IMR-90 (cell line): ENCODE measurements around the gene CRB1. TPM values are rescaled to one million over a fixed set of nuclear protein-coding genes. Genes with fewer than 3 reads are reported as not detected.

Experiments
- ATAC-seq: fragments of 200-7000 bp; cut with Tn5 transposase; 2 replicates; pipeline ENCODE4 v1.9.1; 2020; ENCODE audit warnings: low read depth, mild to moderate bottlenecking, moderate library complexity
- BruUV-seq: library from RNA; stranded (reverse); fragments of 400-500 nt; replicated peaks from 2 replicates; lab custom pipeline; 2021; lab: Mats Ljungman, UMichigan
- CTCF ChIA-PET: fragments of 300-600 bp; formaldehyde crosslinking; extraction: SDS; loops from one replicate; lab custom pipeline; 2021; ENCODE audit warnings: antibody characterized with exemption; lab: Yijun Ruan, JAX
- POLR2A ChIA-PET: fragments of 300-600 bp; sonication (Branson Sonifier 250); formaldehyde crosslinking; loops from one replicate; lab custom pipeline; 2022; ENCODE audit warnings: antibody characterized with exemption; ENCODE audit not compliant: unreplicated experiment; lab: Charles Lee
- DNase-seq: peaks from one replicate; pipeline ENCODE4 v3.0.0; 2013
- H2AFZ ChIP-seq: replicated peaks from 2 replicates; pipeline ENCODE3; 2013; ENCODE audit warnings: low read length, mild to moderate bottlenecking; ENCODE audit not compliant: poor library complexity
- H2AK5ac ChIP-seq: 2 replicates; pipeline ENCODE4 v1.6.1; 2013; ENCODE audit warnings: low read depth, low read length, inconsistent platforms
- H2AK9ac ChIP-seq: replicated peaks from 2 replicates; pipeline ENCODE3; 2013; ENCODE audit warnings: mild to moderate bottlenecking, low read depth, low read length, moderate library complexity; ENCODE audit not compliant: poor library complexity
- H2BK120ac ChIP-seq: 2 replicates; pipeline ENCODE4 v1.6.1; 2013; ENCODE audit warnings: low read depth, low read length, inconsistent platforms
- H2BK15ac ChIP-seq: 3 replicates; pipeline ENCODE4 v1.6.1; 2013; ENCODE audit warnings: low read depth, low read length, inconsistent platforms
- H2BK20ac ChIP-seq: 2 replicates; pipeline ENCODE4 v1.6.1; 2013; ENCODE audit warnings: low read depth, mild to moderate bottlenecking, inconsistent platforms, low read length, moderate library complexity
- H2BK5ac ChIP-seq: 2 replicates; pipeline ENCODE4 v1.6.1; 2013; ENCODE audit warnings: mild to moderate bottlenecking, low read depth, low read length, inconsistent platforms; ENCODE audit not compliant: poor library complexity, severe bottlenecking
- H3K14ac ChIP-seq: replicated peaks from 2 replicates; pipeline ENCODE4 v1.6.1; 2013; ENCODE audit warnings: low read depth, low read length, inconsistent platforms
- H3K18ac ChIP-seq: 2 replicates; pipeline ENCODE4 v1.6.1; 2013; ENCODE audit warnings: low read depth, low read length, control low read depth
- H3K23ac ChIP-seq: 2 replicates; pipeline ENCODE4 v1.6.1; 2013; ENCODE audit warnings: low read depth, low read length, inconsistent platforms
- H3K27ac ChIP-seq: 2 replicates; pipeline ENCODE4 v1.5.1; 2013; ENCODE audit warnings: mild to moderate bottlenecking, control low read depth, low read length; ENCODE audit not compliant: insufficient read depth
- H3K27me3 ChIP-seq: 2 replicates; pipeline ENCODE4 v1.6.1; 2013; ENCODE audit warnings: low read length; ENCODE audit not compliant: control insufficient read depth, insufficient read depth
- H3K36me3 ChIP-seq: 2 replicates; pipeline ENCODE4 v1.6.1; 2013; ENCODE audit warnings: low read length, mixed read lengths; ENCODE audit not compliant: control insufficient read depth, insufficient read depth
- H3K4ac ChIP-seq: 2 replicates; pipeline ENCODE4 v1.6.1; 2013; ENCODE audit warnings: low read depth, low read length, inconsistent platforms
- H3K4me1 ChIP-seq: 2 replicates; pipeline ENCODE4 v1.6.1; 2013; ENCODE audit warnings: low read length, mixed read lengths; ENCODE audit not compliant: control insufficient read depth, insufficient read depth
- H3K4me2 ChIP-seq: 2 replicates; pipeline ENCODE4 v1.6.1; 2013; ENCODE audit warnings: low read depth, mild to moderate bottlenecking, control low read depth, low read length, moderate library complexity
- H3K4me3 ChIP-seq: 2 replicates; pipeline ENCODE4 v1.5.1; 2013; ENCODE audit warnings: low read depth, mild to moderate bottlenecking, control low read depth, low read length, moderate library complexity; ENCODE audit not compliant: insufficient read depth
- H3K56ac ChIP-seq: 2 replicates; pipeline ENCODE4 v1.6.1; 2013; ENCODE audit warnings: low read length, inconsistent platforms; ENCODE audit not compliant: insufficient read depth; ENCODE audit errors: extremely low read depth
- H3K79me1 ChIP-seq, 2 experiments: 2 replicates each; pipeline ENCODE4 v1.6.1; 2013; ENCODE audit warnings: low read length in 2 of 2, inconsistent platforms in 1 of 2, low read depth in 1 of 2
- H3K9ac ChIP-seq: 2 replicates; pipeline ENCODE4 v1.6.1; 2013; ENCODE audit warnings: low read depth, low read length, control low read depth
- H3K9me1 ChIP-seq: 2 replicates; pipeline ENCODE4 v1.6.1; 2013; ENCODE audit warnings: low read length, inconsistent platforms; ENCODE audit not compliant: insufficient read depth
- H3K9me3 ChIP-seq: 2 replicates; pipeline ENCODE4 v1.6.1; 2013; ENCODE audit warnings: low read length; ENCODE audit not compliant: control insufficient read depth, insufficient read depth
- H4K20me1 ChIP-seq: 2 replicates; pipeline ENCODE4 v1.6.1; 2013; ENCODE audit warnings: low read length, inconsistent platforms; ENCODE audit not compliant: insufficient read depth
- H4K5ac ChIP-seq: 2 replicates; pipeline ENCODE4 v1.6.1; 2013; ENCODE audit warnings: mild to moderate bottlenecking, low read depth, low read length, control low read depth
- H4K8ac ChIP-seq, 2 experiments: 2 replicates each; pipeline ENCODE4 v1.6.1; 2013; ENCODE audit warnings: low read depth in 2 of 2, low read length in 2 of 2, control low read depth in 1 of 2, inconsistent platforms in 1 of 2
- H4K91ac ChIP-seq: 2 replicates; pipeline ENCODE4 v1.6.1; 2013; ENCODE audit warnings: low read depth, low read length, inconsistent platforms; ENCODE audit not compliant: insufficient read depth
- BHLHE40 ChIP-seq: fragments of 150-350 bp; IDR thresholded peaks from 2 replicates; pipeline ENCODE4 v1.6.1; 2016; ENCODE audit warnings: mild to moderate bottlenecking, low read depth, low read length
- CEBPB ChIP-seq: IDR thresholded peaks from 2 replicates; pipeline ENCODE4 v1.6.1; 2012; ENCODE audit warnings: low read depth, low read length, improper control_type of control experiment
- FOS ChIP-seq: fragments of 150-350 bp; IDR thresholded peaks from 2 replicates; pipeline ENCODE4 v1.6.1; 2016; ENCODE audit warnings: low read depth, low read length
- MAFK ChIP-seq: IDR thresholded peaks from 2 replicates; pipeline ENCODE4 v1.6.1; 2012; ENCODE audit warnings: low read depth, low read length, improper control_type of control experiment
- MAZ ChIP-seq: IDR thresholded peaks from 2 replicates; pipeline ENCODE4 v1.6.1; 2012; ENCODE audit warnings: low read depth, mild to moderate bottlenecking, low read length, improper control_type of control experiment, moderate library complexity, borderline replicate concordance
- MXI1 ChIP-seq: IDR thresholded peaks from 2 replicates; pipeline ENCODE4 v1.6.1; 2012; ENCODE audit warnings: low read depth, mild to moderate bottlenecking, low read length, moderate library complexity, borderline replicate concordance
- NFE2L2 ChIP-seq: fragments of 150-350 bp; IDR thresholded peaks from 2 replicates; pipeline ENCODE4 v1.6.1; 2016; ENCODE audit warnings: low read depth, mild to moderate bottlenecking, low read length
- RAD21 ChIP-seq: IDR thresholded peaks from 2 replicates; pipeline ENCODE4 v1.6.1; 2012; ENCODE audit warnings: low read length, improper control_type of control experiment
- RCOR1 ChIP-seq: IDR thresholded peaks from 2 replicates; pipeline ENCODE4 v1.6.1; 2012; ENCODE audit warnings: mild to moderate bottlenecking, low read length, improper control_type of control experiment; ENCODE audit not compliant: insufficient replicate concordance
- RFX5 ChIP-seq: IDR thresholded peaks from 2 replicates; pipeline ENCODE4 v1.8.0; 2012; ENCODE audit warnings: low read depth, mild to moderate bottlenecking, low read length, moderate library complexity
- SMC3 ChIP-seq: fragments of 150-350 bp; IDR thresholded peaks from 2 replicates; pipeline ENCODE4 v1.6.1; 2016; ENCODE audit warnings: low read depth, mild to moderate bottlenecking, antibody characterized with exemption, low read length, moderate library complexity
- dilution Hi-C: fragments of 300-500 bp; cut with HindIII; formaldehyde crosslinking; loops from one replicate; pipeline ENCODE4 v1.14.3; 2018; ENCODE audit warnings: low sequenced_read_pairs; ENCODE audit not compliant: unreplicated experiment
- in situ Hi-C: fragments of 300-500 bp; cut with MboI; formaldehyde crosslinking; loops from 3 replicates; pipeline ENCODE4 v1.14.3; 2019; ENCODE audit warnings: low sequenced_read_pairs, inconsistent platforms, mixed read lengths
- intact Hi-C: fragments of 100-400 bp; cut with micrococcal nuclease; formaldehyde crosslinking; loops from 2 replicates; pipeline ENCODE4 v1.10.0; 2022
- polyA plus RNA-seq, 3 experiments: library from polyadenylated mRNA; depleted of rRNA; stranded (reverse); fragments of >200 nt; gene quantifications; 2 replicates each; pipeline ENCODE4 v1.2.3, GENCODE V29; 2012; ENCODE audit warnings: low replicate concordance in 1 of 3
- total RNA-seq: library from RNA; depleted of rRNA; stranded (reverse); fragments of >200 nt; gene quantifications from 2 replicates; pipeline ENCODE4 v1.2.3, GENCODE V29; 2012
- TF ChIP-seq, protein P1 (sequence below): conservative IDR thresholded peaks from 2 replicates; pipeline ENCODE4 v1.5.1; 2012; ENCODE audit warnings: mild to moderate bottlenecking, low read depth, low read length, improper control_type of control experiment

CRB1 gene
- total and polyA plus RNA-seq, 2 of the 4 experiments (the other 2 are of a cell fraction) = not detected

DNA sequence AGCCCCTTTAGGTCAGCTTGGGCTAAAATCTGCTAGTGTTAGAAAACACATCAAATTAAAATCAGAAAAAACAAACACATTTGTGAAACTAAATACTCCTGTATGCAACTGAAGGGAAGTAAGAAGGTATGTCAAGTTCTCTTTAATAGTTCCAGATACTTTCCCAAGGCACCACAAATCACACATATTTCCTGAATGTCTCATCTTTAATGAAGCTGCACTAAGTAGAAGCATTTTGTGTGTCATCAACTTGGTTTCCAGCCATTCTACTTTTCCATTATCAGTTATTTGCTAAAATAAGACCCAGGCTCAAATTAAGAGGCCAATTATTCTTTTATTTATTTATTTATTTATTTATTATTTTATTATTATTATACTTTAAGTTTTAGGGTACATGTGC, 34.7 kb downstream of the CRB1 start:
- Histone ChIP-seq H2BK15ac (no peak overlapping the region), H4K91ac (no peak overlapping the region), H3K18ac (no peak overlapping the region), H3K27me3 (no peaks in the 10 kb centered on the region), H3K4me2 (no peak overlapping the region), H4K20me1 (no peaks in the 10 kb centered on the region), H2BK5ac (no peak overlapping the region), H3K14ac (no peak overlapping the region), H2AK5ac (no peak overlapping the region), H3K56ac (no peak overlapping the region), H3K79me1 (no peaks in the 10 kb centered on the region), H4K8ac (no peak overlapping the region), H3K9ac (no peak overlapping the region), H2AFZ (no peak overlapping the region), H3K4me3 (no peak overlapping the region), H3K4me1 (no peaks in the 10 kb centered on the region), H3K27ac (no peak overlapping the region), H4K5ac (no peak overlapping the region), H3K36me3 (no peaks in the 10 kb centered on the region), H3K9me3 (no peaks in the 10 kb centered on the region), H3K23ac (no peak overlapping the region), H2BK20ac (no peak overlapping the region), H3K4ac (no peak overlapping the region), H3K9me1 (no peaks in the 10 kb centered on the region), H2BK120ac (no peak overlapping the region), H2AK9ac (no peak overlapping the region)
- BruUV-seq = no TSS peak
- DNase-seq (peak; percentile 37), ATAC-seq (no peak)
- ChIA-PET POLR2A (no interaction called here), CTCF (no interaction called here)
- TF ChIP-seq MAZ (no peak), RAD21 (no peak), MXI1 (no peak), RFX5 (no peak), FOS (no peak), NFE2L2 (no peak), RCOR1 (no peak), MAFK (no peak), BHLHE40 (no peak), CEBPB (no peak), SMC3 (no peak)
- TF ChIP-seq, protein P1, sequence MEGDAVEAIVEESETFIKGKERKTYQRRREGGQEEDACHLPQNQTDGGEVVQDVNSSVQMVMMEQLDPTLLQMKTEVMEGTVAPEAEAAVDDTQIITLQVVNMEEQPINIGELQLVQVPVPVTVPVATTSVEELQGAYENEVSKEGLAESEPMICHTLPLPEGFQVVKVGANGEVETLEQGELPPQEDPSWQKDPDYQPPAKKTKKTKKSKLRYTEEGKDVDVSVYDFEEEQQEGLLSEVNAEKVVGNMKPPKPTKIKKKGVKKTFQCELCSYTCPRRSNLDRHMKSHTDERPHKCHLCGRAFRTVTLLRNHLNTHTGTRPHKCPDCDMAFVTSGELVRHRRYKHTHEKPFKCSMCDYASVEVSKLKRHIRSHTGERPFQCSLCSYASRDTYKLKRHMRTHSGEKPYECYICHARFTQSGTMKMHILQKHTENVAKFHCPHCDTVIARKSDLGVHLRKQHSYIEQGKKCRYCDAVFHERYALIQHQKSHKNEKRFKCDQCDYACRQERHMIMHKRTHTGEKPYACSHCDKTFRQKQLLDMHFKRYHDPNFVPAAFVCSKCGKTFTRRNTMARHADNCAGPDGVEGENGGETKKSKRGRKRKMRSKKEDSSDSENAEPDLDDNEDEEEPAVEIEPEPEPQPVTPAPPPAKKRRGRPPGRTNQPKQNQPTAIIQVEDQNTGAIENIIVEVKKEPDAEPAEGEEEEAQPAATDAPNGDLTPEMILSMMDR = no peak
- intact Hi-C loops (no loop called here), dilution Hi-C loops (no loop called here), in situ Hi-C loops (no loop called here)
